Amygdala (tissue), 56 donors: ENCODE results near the gene ZNF350.
A peak's percentile ranks its signal among the peaks of the same experiment; 100 is the strongest.
"Not testable (repeated sequence)": the region's sequence is repeated elsewhere in the genome, so short reads cannot be mapped to it uniquely, and the experiment has no call there.

ENCODE experiments used
- DNase-seq, 56 donors: peaks; one replicate each; lab custom pipeline; 2025; lab: John Stamatoyannopoulos, UW

ZNF350 gene

DNA sequence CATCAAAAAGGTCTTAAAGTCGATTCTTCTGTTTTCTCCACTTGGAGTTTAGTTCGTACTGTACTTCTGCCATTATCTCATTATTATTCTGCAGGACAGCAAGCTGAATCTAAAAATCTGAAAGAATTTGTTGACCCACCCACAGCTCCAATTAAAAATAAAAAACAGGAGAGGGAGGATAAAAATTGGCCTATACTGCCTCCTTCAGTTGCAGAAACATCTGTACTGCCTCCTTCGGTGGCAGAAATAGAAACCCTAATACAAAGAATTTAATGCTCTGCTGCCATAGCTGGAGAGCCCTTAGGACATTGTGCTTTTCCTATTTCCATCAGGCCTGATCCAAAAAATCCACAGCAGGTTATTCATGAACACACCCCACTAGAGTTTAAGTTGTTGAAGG, 9.8 kb downstream of the ZNF350 start:
- no peak for DNase-seq

DNA sequence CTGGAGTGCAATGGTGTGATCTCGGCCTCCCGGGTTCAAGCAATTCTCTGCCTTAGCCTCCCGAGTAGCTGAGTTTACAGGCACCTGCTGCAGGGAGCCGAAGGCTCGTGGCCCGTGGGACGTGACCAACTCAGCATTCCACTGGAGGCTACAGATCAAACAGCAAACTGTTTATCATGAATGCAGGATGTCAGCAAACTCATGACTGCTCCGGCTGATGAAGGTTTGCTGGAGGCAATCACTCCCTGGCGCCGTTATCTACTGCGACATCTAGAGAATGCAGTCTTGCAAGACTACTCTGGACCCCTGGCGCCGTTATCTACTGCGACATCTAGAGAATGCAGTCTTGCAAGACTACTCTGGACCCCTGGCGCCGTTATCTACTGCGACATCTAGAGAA, 10.9 kb downstream of the ZNF350 start:
- DNase-seq, result not testable (repeated sequence)

DNA sequence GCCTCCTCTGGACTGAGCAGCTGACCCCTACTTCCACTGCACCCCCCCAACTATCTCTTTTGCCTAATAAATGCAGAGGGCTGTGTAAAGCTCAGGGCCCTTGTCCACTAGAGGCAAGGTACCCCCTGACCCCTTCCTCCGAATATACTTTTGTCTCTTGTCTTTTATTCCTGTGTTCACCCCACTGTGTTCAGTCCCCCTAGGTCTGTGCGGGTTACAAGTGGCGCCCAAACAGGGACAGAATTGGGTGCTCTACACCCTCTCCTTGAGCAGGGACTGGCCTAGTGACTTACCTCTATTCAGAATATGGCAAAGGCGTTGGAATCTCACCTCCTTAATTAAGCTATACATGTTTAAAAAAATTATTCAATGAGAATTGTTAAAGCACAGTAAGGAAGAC, 15.0 kb downstream of the ZNF350 start:
- no peak for DNase-seq

DNA sequence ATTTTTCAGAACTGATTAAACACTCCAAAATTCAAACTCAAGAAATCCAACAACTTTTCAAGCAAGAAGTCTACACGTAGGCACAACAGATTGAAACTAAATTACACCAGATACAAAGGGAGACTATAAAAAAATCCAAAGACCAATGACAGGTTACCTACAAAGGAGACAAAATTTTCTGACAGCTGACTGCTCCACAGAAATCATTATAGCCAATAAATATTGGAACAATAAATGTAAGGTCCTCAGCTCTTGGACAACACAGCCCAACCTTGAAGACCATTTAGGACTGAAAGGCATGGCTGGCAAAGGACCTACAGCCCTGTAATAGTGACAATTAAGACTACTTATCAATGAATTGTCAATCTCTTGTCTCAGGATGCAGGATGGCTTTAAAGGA, 15.9 kb downstream of the ZNF350 start:
- no peak for DNase-seq

DNA sequence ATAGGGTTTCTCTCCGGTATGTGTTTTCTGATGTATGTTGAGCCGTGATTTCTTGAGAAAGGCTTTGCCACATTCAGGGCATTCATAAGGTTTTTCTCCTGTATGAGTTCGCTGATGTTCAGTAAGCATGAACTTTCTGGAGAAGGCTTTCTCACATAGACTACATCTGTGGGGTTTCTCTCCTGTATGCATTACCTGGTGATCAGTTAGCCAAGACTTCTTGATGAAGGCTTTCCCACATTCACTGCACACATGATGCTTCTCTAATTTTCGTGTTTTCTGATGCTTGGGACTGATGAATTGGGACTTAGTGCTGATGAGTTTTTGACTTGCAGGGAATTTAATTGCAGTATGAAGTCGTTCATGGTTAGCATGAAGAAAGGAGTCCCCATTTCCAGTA, 21.1 kb downstream of the ZNF350 start:
- no peak for DNase-seq

DNA sequence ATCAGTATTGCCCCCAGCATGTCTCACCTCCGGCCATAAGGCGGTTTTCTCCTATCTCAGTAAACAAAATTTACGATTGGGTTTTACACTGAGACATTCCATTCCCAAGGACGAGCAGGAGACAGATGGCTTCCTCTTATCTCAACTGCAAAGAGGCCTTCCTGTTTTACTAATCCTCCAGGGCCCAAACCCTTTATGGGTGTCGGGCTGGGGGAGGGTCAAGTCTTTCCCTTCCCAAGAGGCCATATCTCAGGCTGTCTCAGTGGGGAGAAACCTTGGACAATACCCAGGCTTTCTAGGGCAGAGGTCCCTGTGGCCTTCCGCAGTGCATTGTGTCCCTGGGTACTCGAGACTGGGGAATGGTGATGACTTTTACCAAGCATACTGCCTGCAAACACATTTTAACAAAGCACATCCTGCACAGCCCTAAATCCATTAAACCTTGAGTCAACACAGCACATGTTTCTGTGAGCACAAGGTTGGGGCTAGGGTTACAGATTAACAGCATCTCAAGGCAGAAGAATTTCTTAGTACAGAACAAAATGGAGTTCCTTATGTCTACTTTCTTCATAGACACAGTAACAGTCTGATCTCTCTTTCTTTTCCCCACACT, 25.9 kb downstream of the ZNF350 start:
- DNase-seq, result not testable (repeated sequence)

DNA sequence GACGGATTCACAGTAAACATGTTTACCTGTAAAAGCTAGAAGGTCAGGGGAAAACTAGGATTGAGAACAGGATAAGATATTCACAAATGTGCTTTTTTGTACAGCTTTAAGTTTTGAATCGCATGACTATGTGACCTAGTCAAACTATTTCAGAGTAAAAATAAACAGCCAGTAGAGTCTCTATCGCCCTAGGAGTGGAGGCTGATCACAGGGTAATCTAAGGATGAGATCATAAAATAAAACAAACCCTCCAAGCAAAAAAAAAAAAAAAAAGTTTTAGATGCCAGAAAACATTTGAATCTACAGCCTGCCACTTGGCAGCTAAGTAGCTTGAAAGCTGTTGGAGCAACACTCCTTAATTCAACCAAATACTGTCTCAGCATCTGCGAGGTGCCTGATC, 26.8 kb downstream of the ZNF350 start:
- peak in 1 of 56 donors; percentile 0 for DNase-seq

DNA sequence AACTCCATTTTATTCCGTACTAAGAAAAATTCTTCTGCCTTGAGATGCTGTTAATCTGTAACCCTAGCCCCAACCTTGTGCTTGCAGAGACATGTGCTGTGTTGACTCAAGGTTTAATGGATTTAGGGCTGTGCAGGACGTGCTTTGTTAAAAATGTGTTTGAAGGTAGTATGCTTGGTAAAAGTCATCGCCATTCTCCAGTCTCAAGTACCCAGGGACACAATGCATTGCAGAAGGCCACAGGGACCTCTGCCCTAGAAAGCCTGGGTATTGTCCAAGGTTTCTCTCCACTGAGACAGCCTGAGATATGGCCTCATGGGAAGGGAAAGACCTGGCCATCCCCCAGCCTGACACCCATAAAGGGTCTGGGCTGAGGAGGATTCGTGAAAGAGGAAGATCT, 28.8 kb downstream of the ZNF350 start:
- not testable (repeated sequence) for DNase-seq

DNA sequence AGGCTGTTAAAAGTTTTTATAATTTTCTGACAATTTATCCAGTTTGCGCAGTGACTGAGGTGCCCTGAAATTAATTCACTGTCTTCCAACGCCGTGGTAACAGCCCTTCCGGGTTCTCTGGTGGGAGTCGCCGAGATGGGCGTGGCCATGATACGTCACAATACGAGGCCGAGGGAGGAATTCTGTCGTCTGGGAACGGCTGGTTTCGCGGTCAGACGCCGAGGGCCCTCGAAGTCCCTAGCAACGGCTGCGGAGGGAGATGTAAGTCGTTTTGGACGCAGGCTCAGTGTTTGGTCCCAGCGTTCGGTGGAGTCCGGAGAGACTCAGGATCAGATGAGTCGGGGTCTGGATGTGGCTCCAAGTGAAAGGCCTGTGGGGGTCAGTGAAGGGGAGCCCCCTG, 37.7 kb downstream of the ZNF350 start:
- peak in 38 of 56 donors; percentile 0 to 58 (median 12) for DNase-seq

DNA sequence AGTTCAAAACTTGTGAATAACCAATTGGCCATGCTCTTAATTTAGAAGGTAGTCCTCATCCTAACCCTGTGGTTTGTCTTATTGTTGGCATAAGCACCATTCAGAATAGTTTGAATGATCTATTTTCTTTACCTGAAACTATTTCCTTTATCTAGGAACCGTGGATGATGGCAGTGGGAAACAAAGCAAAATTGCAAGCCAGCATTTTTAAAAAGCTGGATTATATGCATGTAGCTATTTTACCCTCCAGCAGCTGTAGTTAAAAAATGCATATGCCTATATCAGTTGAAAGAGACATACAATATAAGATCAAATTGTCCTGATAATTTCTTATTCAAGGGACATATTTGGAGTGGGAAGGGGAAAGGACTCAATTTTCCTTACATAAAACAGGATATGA, 40.0 kb downstream of the ZNF350 start:
- no peak for DNase-seq

DNA sequence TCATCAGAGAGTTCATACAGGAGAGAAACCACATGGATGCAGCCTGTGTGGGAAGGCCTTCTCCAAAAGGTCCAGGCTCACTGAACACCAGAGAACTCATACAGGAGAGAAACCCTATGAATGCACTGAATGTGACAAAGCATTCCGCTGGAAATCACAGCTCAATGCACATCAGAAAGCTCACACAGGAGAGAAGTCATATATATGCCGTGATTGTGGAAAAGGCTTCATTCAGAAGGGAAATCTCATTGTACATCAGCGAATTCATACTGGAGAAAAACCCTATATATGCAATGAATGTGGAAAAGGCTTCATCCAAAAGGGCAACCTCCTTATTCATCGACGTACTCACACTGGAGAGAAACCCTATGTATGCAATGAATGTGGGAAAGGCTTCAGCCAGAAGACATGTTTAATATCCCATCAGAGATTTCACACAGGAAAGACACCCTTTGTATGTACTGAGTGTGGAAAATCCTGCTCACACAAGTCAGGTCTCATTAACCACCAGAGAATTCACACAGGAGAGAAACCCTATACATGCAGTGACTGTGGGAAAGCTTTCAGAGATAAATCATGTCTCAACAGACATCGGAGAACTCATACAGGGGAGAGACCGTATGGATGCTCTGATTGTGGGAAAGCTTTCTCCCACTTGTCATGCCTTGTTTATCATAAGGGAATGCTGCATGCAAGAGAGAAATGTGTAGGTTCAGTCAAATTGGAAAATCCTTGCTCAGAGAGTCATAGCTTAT, 41.7 kb downstream of the ZNF350 start:
- no peak for DNase-seq

DNA sequence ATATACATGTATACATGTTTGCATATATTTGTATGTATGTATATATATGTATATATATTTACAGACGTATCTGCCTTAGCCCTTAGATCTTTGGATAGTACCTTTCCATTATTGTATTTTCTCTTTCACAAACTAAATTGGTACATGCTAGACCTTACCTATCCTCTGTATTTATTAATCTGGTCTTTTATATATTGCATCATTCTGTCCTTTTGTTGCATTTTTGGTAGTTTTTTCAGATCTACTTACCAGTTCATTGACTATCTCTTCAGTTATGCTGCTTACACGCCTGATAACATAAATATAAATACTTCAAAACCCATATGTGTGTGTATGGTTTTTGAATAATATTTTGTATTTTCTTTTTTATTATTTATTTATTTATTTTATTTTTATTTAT, 47.7 kb downstream of the ZNF350 start:
- no peak for DNase-seq

DNA sequence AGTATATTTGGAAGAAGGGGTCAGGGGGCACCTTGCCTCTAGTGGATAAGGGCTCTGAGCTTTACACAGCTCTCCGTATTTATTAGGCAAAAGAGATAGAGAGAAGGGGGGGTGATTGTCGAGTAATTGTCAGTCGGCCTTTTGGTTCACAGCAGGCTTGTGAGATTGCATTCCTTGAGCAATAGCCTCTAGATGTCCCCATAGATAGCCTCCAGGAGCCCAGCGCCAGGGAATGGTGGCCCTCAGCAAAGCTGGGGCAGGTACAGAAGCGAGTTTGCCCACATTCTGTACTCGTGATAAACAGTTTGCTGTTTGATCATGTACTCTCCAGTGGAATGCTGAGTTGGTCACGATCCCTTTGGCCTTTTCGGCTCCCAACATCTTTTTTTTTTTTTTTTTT, 54.7 kb downstream of the ZNF350 start:
- no peak for DNase-seq

DNA sequence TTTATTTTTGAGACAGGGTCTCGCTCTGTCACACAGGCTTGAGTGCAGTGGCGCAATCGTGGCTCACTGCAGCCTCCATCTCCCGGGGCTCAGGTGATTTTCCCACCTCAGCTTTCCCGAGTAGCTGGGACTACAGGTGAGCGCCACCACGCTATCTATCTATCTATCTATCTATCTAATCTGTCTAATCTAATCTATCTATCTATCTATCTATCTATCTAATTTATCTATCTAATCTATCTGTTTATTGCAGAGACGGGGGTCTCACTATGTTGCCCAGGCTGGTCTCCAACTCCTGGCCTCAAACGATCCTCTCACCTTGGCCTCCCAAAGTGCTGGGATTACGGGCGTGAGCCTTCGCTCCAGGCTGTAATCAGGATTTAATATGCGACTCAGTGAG, 58.8 kb downstream of the ZNF350 start:
- no peak for DNase-seq

DNA sequence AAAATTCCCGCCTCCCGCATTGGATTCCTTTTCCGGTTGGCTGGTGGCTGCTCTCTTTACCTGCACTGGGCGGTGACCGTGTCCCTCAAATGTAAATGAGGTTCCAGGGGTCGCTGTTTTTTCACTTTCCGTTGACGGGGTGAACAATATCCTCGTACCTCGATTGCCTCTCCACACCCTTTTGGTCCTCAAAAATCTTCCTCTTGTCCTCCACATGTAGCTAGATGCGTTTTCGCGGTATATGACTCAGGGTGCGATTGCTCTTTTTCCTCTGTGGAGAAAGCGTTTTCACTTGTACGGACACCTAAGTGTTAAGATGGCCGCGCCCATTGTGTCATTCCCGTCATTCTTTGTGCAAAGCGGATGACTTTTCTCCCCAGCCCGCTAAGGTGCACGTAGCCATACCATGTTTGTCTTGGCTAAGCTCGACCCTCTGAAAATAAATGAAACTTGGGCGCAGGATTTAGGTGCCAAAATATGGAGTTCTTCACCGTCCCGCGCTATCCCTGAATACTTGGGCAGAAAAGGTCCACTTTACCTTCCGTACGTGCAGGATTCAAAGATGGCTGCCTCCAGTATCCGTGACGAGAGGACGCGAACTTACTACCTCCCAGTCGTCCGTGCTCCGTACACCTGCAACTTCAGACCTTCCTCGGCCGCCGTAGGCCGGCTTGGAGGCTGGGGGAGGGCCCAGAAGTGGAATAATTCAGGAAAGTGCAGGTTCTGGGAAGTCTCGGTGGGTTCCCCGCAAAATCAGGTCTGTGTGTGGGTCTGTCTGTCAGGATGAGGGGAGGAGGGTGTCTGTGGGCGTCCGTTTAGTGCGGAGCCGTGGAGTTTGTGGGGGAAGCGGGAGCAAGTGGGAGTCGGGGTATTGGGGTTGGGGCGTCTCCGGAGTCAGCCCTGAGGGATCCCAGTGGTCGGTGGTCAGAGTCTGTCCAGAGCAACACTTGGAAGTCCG, 59.6 kb downstream of the ZNF350 start, which contains the start of gene ZNF613:
Gene ZNF613 (plus strand): TSS at position 689 of the 958 bp plus-strand sequence. CDS start 8,749 bp downstream, outside the sequence.
- DNase-seq, result peak; percentile 49 to 97 (median 88)

DNA sequence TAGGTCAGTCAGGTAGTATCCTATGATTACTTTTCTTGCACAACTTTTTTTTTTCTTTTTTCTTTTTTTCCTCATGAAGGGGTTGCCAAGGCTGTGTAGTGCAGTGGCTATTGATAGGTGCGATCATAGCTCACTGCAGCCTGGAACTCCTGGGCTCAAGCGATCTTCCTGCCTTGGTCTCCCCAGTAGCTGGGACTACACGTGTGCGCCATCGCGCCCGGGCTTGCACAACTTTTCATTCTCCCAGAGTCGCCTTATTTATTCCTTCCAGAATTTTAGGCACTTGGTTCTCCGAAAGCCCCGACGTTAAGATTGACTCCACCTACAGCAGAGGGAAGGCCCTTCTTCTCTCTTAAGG, 60.2 kb downstream of the ZNF350 start:
- DNase-seq, result no peak

DNA sequence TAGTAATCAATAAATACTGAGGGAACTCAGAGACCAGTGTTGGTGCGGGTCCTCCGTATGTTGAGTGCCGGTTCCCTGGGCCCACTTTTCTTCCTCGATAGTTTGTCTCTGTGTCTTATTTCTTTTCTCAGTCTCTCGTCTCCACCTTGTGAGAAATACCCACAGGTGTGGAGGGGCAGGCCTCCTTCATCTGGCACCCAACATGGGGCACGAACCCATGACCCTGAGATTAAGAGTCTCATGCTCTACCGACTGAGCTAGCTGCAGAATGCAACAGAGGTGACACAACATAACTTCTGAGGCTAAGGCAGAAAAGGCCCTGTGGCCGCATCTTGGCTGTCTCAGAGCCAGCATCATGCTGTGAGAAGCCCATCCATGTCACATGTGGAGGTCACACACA, 64.7 kb downstream of the ZNF350 start:
- DNase-seq, result no peak

DNA sequence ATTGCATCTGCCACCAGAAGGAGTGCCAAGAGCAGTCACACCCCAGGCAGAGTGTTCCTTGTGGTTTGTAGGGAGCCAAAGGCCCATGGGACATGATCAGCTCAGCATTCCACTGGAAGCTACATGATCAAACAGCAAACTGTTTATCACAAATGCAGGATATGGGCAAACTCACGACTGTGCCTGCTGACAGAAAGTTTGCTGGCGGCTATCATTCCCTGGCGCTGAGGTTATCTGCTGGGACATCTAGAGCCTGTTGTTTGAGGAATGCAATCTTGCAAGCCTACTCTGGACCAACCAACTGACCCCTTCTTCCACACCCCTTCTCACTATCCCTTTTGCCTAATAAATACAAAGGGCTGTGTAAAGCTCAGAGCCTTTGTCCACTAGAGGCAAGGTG, 67.0 kb downstream of the ZNF350 start:
- no peak for DNase-seq

DNA sequence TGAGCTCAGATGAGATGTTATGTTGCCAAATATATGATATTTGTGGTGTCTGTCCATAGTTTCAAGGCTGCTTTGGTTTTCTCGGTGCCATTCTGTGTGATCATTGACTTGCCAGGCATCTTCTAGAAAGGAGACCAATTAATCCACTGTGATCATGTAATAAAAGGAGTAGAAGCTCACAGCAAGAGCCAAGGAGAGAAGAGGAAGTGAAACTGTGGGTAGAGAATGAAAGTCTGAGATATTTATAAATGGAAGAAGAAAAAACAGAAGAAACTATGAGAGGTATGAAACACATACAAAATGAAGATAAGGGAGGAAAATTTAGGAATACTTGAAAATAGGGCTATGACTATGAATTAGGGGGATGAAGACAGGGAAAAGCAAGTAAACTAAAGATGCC, 70.5 kb downstream of the ZNF350 start:
- DNase-seq, result no peak

DNA sequence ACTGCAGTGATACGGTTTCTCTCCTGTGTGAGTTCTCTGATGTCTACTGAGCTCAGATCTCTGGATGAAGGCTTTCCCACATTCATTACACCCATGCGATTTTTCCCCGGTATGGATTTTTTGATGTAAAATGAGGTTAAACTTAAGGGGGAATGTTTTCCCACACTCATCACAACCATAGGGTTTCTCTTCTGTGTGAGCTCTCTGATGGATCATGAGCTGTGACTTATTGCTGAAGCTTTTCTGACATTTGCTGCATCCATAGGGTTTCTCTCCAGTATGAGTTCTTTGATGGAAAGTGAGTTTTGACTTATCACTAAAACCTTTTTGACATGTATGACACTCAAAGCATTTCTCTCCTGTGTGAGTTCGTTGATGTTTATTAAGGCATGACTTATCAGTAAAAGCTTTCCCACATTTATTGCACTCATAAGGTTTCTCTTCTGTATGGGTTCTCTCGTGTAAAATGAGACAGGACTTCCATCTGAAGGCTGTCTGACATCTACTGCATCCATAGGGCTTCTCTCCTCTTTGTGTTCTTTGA, 71.2 kb downstream of the ZNF350 start:
- DNase-seq, result no peak
